Ovary (tissue), 3 donors: ENCODE measurements around the gene PITPNB.

Source experiments
- POLR2A ChIP-seq: fragments of 450-650 bp; IDR thresholded peaks from one replicate; pipeline ENCODE4 v1.6.1; 2017; ENCODE audit warnings: antibody characterized with exemption, mild to moderate bottlenecking, moderate library complexity
- TF ChIP-seq, protein P1 (sequence below), 3 donors: fragments of 450-650 bp in 2 of 3; fragments of 200-600 bp in 1 of 3; IDR thresholded peaks; one replicate each; pipeline versions ENCODE4 v1.5.1 to v1.8.0; 2016 to 2022; ENCODE audit warnings: antibody characterized with exemption in 3 of 3, mild to moderate bottlenecking in 1 of 3
- donor health status: DM: no; HTN: no; CAD: no.

- TF ChIP-seq, protein P1, sequence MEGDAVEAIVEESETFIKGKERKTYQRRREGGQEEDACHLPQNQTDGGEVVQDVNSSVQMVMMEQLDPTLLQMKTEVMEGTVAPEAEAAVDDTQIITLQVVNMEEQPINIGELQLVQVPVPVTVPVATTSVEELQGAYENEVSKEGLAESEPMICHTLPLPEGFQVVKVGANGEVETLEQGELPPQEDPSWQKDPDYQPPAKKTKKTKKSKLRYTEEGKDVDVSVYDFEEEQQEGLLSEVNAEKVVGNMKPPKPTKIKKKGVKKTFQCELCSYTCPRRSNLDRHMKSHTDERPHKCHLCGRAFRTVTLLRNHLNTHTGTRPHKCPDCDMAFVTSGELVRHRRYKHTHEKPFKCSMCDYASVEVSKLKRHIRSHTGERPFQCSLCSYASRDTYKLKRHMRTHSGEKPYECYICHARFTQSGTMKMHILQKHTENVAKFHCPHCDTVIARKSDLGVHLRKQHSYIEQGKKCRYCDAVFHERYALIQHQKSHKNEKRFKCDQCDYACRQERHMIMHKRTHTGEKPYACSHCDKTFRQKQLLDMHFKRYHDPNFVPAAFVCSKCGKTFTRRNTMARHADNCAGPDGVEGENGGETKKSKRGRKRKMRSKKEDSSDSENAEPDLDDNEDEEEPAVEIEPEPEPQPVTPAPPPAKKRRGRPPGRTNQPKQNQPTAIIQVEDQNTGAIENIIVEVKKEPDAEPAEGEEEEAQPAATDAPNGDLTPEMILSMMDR (IDR thresholded peaks at IDR 0.05), result no peak
- TF ChIP-seq POLR2A, result no peak
Measured at GRCh38 chr22:27863556-27863955, 55.5 kb downstream of the PITPNB start.
